Upper lobe of right lung (tissue), 1 donor: ENCODE measurements around the gene KLK4. TPM values are rescaled to one million over a fixed set of nuclear protein-coding genes. Genes with fewer than 3 reads are reported as not detected.

ENCODE experiments used
- ATAC-seq: fragments of 200-7000 bp; cut with Tn5 transposase; one replicate; pipeline ENCODE4 v1.9.1; 2020; ENCODE audit warnings: mild to moderate bottlenecking, moderate library complexity
- DNase-seq: peaks from one replicate; pipeline ENCODE4 v3.0.0-alpha.2; 2020
- H3K27ac ChIP-seq: fragments of 200-600 bp; one replicate; pipeline ENCODE4 v1.8.0; 2022
- H3K27me3 ChIP-seq: fragments of 200-600 bp; one replicate; pipeline ENCODE4 v1.8.0; 2022; ENCODE audit warnings: mild to moderate bottlenecking
- H3K36me3 ChIP-seq: fragments of 200-600 bp; one replicate; pipeline ENCODE4 v1.8.0; 2022
- H3K4me1 ChIP-seq: fragments of 200-600 bp; one replicate; pipeline ENCODE4 v1.8.0; 2022
- H3K4me3 ChIP-seq: fragments of 200-600 bp; one replicate; pipeline ENCODE4 v1.8.0; 2022; ENCODE audit warnings: mild to moderate bottlenecking
- H3K9me3 ChIP-seq: fragments of 200-600 bp; one replicate; pipeline ENCODE4 v1.8.0; 2022
- intact Hi-C: fragments of 100-400 bp; cut with DNase I; formaldehyde crosslinking; loops from one replicate; pipeline ENCODE4 v1.11.0; 2022
- total RNA-seq: library from RNA; stranded (reverse); fragmentation: NEBNext Ultra II Directional; extraction: Animal tissue kit (Norgen Biotek cat#: 25700); gene quantifications from one replicate; pipeline ENCODE4 v1.2.1, GENCODE V29; 2021
- TF ChIP-seq, protein P1 (sequence below): fragments of 200-600 bp; IDR thresholded peaks from one replicate; pipeline ENCODE4 v1.8.0; 2022; ENCODE audit warnings: antibody characterized with exemption
- donor health status: DM: no; HTN: yes; CAD: no; lungs with severe emphysema.

KLK4 gene
- total RNA-seq, 1 donor from 2014 or later: not detected

DNA sequence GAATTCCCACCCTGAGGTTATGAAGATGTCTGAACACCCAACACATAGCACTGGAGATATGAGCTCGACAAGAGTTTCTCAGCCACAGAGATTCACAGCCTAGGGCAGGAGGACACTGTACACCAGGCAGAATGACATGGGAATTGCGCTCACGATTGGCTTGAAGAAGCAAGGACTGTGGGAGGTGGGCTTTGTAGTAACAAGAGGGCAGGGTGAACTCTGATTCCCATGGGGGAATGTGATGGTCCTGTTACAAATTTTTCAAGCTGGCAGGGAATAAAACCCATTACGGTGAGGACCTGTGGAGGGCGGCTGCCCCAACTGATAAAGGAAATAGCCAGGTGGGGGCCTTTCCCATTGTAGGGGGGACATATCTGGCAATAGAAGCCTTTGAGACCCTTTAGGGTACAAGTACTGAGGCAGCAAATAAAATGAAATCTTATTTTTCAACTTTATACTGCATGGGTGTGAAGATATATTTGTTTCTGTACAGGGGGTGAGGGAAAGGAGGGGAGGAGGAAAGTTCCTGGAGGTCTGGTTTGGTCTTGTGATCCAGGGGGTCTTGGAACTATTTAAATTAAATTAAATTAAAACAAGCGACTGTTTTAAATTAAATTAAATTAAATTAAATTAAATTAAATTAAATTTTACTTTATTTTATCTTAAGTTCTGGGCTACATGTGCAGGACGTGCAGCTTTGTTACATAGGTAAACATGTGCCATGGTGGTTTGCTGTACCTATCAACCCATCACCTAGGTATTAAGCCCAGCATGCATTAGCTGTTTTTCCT lies 49.5 kb downstream of the KLK4 start:
- peaks cover 37% of the 10 kb centered on the region for H3K27me3 ChIP-seq
- intact Hi-C loops: no loop called here
- no peaks in the 10 kb centered on the region for H3K9me3 ChIP-seq
- H3K36me3 ChIP-seq: no peaks in the 10 kb centered on the region
- H3K4me3 ChIP-seq: no peak overlapping the region
- DNase-seq (no peak), ATAC-seq (no peak)
- TF ChIP-seq, protein P1, sequence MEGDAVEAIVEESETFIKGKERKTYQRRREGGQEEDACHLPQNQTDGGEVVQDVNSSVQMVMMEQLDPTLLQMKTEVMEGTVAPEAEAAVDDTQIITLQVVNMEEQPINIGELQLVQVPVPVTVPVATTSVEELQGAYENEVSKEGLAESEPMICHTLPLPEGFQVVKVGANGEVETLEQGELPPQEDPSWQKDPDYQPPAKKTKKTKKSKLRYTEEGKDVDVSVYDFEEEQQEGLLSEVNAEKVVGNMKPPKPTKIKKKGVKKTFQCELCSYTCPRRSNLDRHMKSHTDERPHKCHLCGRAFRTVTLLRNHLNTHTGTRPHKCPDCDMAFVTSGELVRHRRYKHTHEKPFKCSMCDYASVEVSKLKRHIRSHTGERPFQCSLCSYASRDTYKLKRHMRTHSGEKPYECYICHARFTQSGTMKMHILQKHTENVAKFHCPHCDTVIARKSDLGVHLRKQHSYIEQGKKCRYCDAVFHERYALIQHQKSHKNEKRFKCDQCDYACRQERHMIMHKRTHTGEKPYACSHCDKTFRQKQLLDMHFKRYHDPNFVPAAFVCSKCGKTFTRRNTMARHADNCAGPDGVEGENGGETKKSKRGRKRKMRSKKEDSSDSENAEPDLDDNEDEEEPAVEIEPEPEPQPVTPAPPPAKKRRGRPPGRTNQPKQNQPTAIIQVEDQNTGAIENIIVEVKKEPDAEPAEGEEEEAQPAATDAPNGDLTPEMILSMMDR: no peak
- H3K4me1 ChIP-seq: no peaks in the 10 kb centered on the region
- H3K27ac ChIP-seq: no peak overlapping the region

DNA sequence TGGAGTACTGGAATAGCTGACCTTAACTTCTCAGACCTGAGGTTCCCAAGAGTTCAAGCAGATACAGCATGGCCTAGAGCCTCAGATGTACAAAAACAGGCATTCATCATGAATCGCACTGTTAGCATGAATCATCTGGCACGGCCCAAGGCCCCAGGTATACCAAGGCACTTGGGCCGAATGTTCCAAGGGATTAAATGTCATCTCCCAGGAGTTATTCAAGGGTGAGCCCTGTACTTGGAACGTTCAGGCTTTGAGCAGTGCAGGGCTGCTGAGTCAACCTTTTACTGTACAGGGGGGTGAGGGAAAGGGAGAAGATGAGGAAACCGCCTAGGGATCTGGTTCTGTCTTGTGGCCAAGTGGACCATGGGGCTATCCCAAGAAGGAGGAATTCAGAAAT lies 50.2 kb downstream of the KLK4 start:
- Histone ChIP-seq H3K9me3 (no peaks in the 10 kb centered on the region), H3K4me1 (no peaks in the 10 kb centered on the region), H3K27me3 (peaks cover 34% of the 10 kb centered on the region), H3K27ac (no peak overlapping the region), H3K36me3 (no peaks in the 10 kb centered on the region), H3K4me3 (no peak overlapping the region)
- intact Hi-C loops: no loop called here
- TF ChIP-seq, protein P1: no peak
- ATAC-seq: no peak
- DNase-seq: no peak

DNA sequence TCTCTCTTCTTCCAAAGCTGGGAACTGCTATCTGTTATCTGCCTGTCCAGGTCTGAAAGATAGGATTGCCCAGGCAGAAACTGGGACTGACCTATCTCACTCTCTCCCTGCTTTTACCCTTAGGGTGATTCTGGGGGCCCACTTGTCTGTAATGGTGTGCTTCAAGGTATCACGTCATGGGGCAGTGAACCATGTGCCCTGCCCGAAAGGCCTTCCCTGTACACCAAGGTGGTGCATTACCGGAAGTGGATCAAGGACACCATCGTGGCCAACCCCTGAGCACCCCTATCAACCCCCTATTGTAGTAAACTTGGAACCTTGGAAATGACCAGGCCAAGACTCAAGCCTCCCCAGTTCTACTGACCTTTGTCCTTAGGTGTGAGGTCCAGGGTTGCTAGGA lies 51.3 kb downstream of the KLK4 start:
- intact Hi-C loops: no loop called here
- Histone ChIP-seq H3K27me3 (peaks cover 28% of the 10 kb centered on the region), H3K9me3 (no peaks in the 10 kb centered on the region), H3K4me3 (no peak overlapping the region), H3K4me1 (no peaks in the 10 kb centered on the region), H3K36me3 (no peaks in the 10 kb centered on the region), H3K27ac (no peak overlapping the region)
- DNase-seq (no peak), ATAC-seq (no peak)
- TF ChIP-seq, protein P1: no peak

DNA sequence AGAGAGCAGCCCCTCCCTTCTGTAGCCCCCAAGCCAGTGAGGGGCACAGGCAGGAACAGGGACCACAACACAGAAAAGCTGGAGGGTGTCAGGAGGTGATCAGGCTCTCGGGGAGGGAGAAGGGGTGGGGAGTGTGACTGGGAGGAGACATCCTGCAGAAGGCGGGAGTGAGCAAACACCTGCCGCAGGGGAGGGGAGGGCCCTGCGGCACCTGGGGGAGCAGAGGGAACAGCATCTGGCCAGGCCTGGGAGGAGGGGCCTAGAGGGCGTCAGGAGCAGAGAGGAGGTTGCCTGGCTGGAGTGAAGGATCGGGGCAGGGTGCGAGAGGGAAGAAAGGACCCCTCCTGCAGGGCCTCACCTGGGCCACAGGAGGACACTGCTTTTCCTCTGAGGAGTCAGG lies 52.3 kb downstream of the KLK4 start:
- no peak for DNase-seq
- H3K27me3 ChIP-seq: peaks cover 28% of the 10 kb centered on the region

DNA sequence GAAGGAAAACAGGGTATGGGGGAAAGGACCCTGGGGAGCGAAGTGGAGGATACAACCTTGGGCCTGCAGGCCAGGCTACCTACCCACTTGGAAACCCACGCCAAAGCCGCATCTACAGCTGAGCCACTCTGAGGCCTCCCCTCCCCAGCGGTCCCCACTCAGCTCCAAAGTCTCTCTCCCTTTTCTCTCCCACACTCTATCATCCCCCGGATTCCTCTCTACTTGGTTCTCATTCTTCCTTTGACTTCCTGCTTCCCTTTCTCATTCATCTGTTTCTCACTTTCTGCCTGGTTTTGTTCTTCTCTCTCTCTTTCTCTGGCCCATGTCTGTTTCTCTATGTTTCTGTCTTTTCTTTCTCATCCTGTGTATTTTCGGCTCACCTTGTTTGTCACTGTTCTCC lies 53.8 kb downstream of the KLK4 start:
- DNase-seq: no peak
- intact Hi-C loops: no loop called here
- no peak overlapping the region for H3K4me3 ChIP-seq
- H3K27me3 ChIP-seq: peaks cover 28% of the 10 kb centered on the region
- TF ChIP-seq, protein P1: no peak
- H3K9me3 ChIP-seq: no peaks in the 10 kb centered on the region
- H3K27ac ChIP-seq: no peak overlapping the region
- no peaks in the 10 kb centered on the region for H3K36me3 ChIP-seq
- no peak for ATAC-seq
- H3K4me1 ChIP-seq: no peaks in the 10 kb centered on the region

More for the DNA sequence above, 52.3 kb downstream of the KLK4 start:
- H3K9me3 ChIP-seq: no peaks in the 10 kb centered on the region
- no peak overlapping the region for H3K4me3 ChIP-seq
- no peak for ATAC-seq
- no peaks in the 10 kb centered on the region for H3K4me1 ChIP-seq
- H3K27ac ChIP-seq: no peak overlapping the region
- intact Hi-C loops: no loop called here
- no peaks in the 10 kb centered on the region for H3K36me3 ChIP-seq
- TF ChIP-seq, protein P1: no peak

Other genes with a start within 250 kb of the KLK4 start
- 0.35 TPM for gene SHANK1, start 191.6 kb downstream of the KLK4 start, total RNA-seq
- 13.3 TPM for gene CLEC11A, start 188.0 kb downstream of the KLK4 start, total RNA-seq
- gene GPR32, start 140.9 kb downstream of the KLK4 start, total RNA-seq: not detected
- gene ACP4, start 121.0 kb downstream of the KLK4 start, total RNA-seq: not detected
- 1.7 TPM for gene KLK1, start 87.6 kb downstream of the KLK4 start, total RNA-seq
- not detected for gene KLK15, start 77.8 kb downstream of the KLK4 start, total RNA-seq
- gene KLK3, start 56.5 kb downstream of the KLK4 start, total RNA-seq: not detected
- not detected for gene KLK2, start 38.0 kb downstream of the KLK4 start, total RNA-seq
- gene KLK5, start 41.6 kb upstream of the KLK4 start, total RNA-seq: not detected
- gene KLK6, start 58.2 kb upstream of the KLK4 start, total RNA-seq: not detected
- gene KLK7, start 72.5 kb upstream of the KLK4 start, total RNA-seq: 0.41 TPM
- not detected for gene KLK8, start 90.2 kb upstream of the KLK4 start, total RNA-seq
- gene KLK10, start 108.3 kb upstream of the KLK4 start, total RNA-seq: 4.7 TPM
- gene KLK11, start 115.2 kb upstream of the KLK4 start, total RNA-seq: 10.8 TPM
- not detected for gene KLK12, start 123.6 kb upstream of the KLK4 start, total RNA-seq
- gene KLK13, start 153.7 kb upstream of the KLK4 start, total RNA-seq: not detected
- gene KLK14, start 171.5 kb upstream of the KLK4 start, total RNA-seq: not detected
- 8.5 TPM for gene CTU1, start 197.0 kb upstream of the KLK4 start, total RNA-seq
- gene SIGLEC9, start 213.5 kb upstream of the KLK4 start, total RNA-seq: 14.5 TPM
- 11.0 TPM for gene SIGLEC7, start 230.9 kb upstream of the KLK4 start, total RNA-seq